ENCODE measurements around the gene S100PBP. TPM values are rescaled to one million over a fixed set of nuclear protein-coding genes. Genes with fewer than 3 reads are reported as not detected.

Gene S100PBP
- total and polyA plus RNA-seq, 9 of the 15 experiments (the other 6 are each of a cell fraction or from before 2014, with no cell fraction given), result 22.9 to 60.2 (median 32.9) TPM

GRCh38 chr1:32770221-32770731 lies 47.2 kb upstream of the S100PBP start:
- H3K9me1 ChIP-seq (ENCODE audit: control insufficient read depth, insufficient read depth, low read length), result peaks cover 6% of the 10 kb centered on the region
- BruUV-seq (replicated peaks), result no TSS peak
- no peak overlapping the region for H3K27ac ChIP-seq (ENCODE audit: extremely low read depth, low read depth, low read length)
- H2AFZ ChIP-seq (ENCODE audit: low read depth, low read length), result no peak overlapping the region
- no peak overlapping the region for H3K4me3 ChIP-seq
- peaks cover 71% of the 10 kb centered on the region; the same call in 2 of the 3 replicates for H3K36me3 ChIP-seq (ENCODE audit: control insufficient read depth, insufficient read depth, low read length)
- no peak for TF ChIP-seq EP400 (IDR thresholded peaks at IDR 0.05)
- no peak for TF ChIP-seq ZC3H11A (IDR thresholded peaks at IDR 0.05; ENCODE audit: low read depth, low read length)
- peak in 1 of 2 experiments; percentile 81; a peak in 1 of 4 replicates for TF ChIP-seq MLLT1 (IDR thresholded peaks at IDR 0.05)
- no peak for TF ChIP-seq CREM (IDR thresholded peaks at IDR 0.05; ENCODE audit: low read depth)
- peak in 1 of 3 experiments; percentile 36; a peak in 2 of 6 replicates for TF ChIP-seq CTCF (IDR thresholded peaks at IDR 0.05 in 2 of 3, conservative IDR thresholded peaks at IDR 0.05 in 1 of 3; ENCODE audit: insufficient read depth in 2 of 3, low read depth in 1 of 3, low read length in 3 of 3)
- no peak for TF ChIP-seq TSC22D4 (tag; IDR thresholded peaks at IDR 0.05)
- TF ChIP-seq ZFX (CRISPR knock-in tag; IDR thresholded peaks at IDR 0.05), result peak; percentile 72
- 0 out of 2 replicates have a peak, but pooled peaks have one; percentile 20 for TF ChIP-seq POLR2G (IDR thresholded peaks at IDR 0.05; ENCODE audit: low read depth, low read length)
- TF ChIP-seq ZBTB33 (CRISPR knock-in tag; IDR thresholded peaks at IDR 0.05), result peak; percentile 100
- TF ChIP-seq ZNF263 (CRISPR knock-in tag; IDR thresholded peaks at IDR 0.05; ENCODE audit: borderline replicate concordance), result peak; percentile 72; the same call in 1 of the 2 replicates
- peaks cover 33% of the 10 kb centered on the region; the same call in 1 of the 2 replicates for H4K20me1 ChIP-seq (replicated peaks; ENCODE audit: control insufficient read depth, insufficient read depth, low read length)
- peaks cover 17% of the 10 kb centered on the region; the same call in 2 of the 3 replicates for H3K79me2 ChIP-seq (ENCODE audit: control insufficient read depth, insufficient read depth, low read length)
- intact Hi-C loops (cut with micrococcal nuclease) (loop anchor here (5.0 kb wide), 2 partner anchors 102 to 248 kb away; partner anchors contain the start of gene FNDC5), in situ Hi-C loops (cut with MboI) (no loop called here)
- 0 out of 4 replicates have a peak overlapping the region, but pooled peaks of 1 of the 2 experiments have one; percentile 46 for H3K9ac ChIP-seq (ENCODE audit: insufficient read depth in 1 of 2, low read depth in 2 of 2, low read length in 2 of 2)
- FAIRE-seq, result no peak
- ChIA-PET POLR2A (interaction anchor here (0.6 to 8.4 kb wide), 5 partner anchors 7 to 166 kb away, joined by 3 to 65 read pairs (median 4); no protein-coding TSS in a partner anchor), CTCF (ENCODE audit: low intra/inter-chr PET ratio) (interaction anchor here (5.8 kb wide), 1 partner anchor 58 kb away, joined by 99 read pairs; no protein-coding TSS in a partner anchor)
- no peak overlapping the region for H3K4me2 ChIP-seq (ENCODE audit: insufficient read depth, low read length)
- no peaks in the 10 kb centered on the region for H3K9me3 ChIP-seq (replicated peaks; ENCODE audit: control insufficient read depth, insufficient read depth, low read depth, low read length)
- H3K4me1 ChIP-seq (replicated peaks in 1 of 2; ENCODE audit: control insufficient read depth in 2 of 2, insufficient read depth in 2 of 2, low read length in 2 of 2), result peaks cover 12 to 45% of the 10 kb centered on the region in 2 experiments; a peak in 3 of 5 replicates
- peak in 1 of 4 experiments; percentile 32 for DNase-seq (ENCODE audit: extremely low read depth in 1 of 4, low spot score in 3 of 4)
- 90% methylated on average over 24 of the region's 25 CpGs for WGBS (ENCODE audit: insufficient coverage, low coverage, missing lambda C conversion rate)
- H3K27me3 ChIP-seq (ENCODE audit: control insufficient read depth in 2 of 2, insufficient read depth in 2 of 2, low read length in 2 of 2), result no peaks in the 10 kb centered on the region
- ATAC-seq, result no peak

All from K562 (cell line).